H9 (cell line): Measurements from ENCODE around the gene SELENOW. TPM values are rescaled to one million over a fixed set of nuclear protein-coding genes. Genes with fewer than 3 reads are reported as not detected.

Experiments used
- DNase-seq: peaks from one replicate; pipeline ENCODE4 v3.0.0-alpha.2; 2017
- H2AFZ ChIP-seq: one replicate; pipeline ENCODE4 v1.6.1; 2013; ENCODE audit warnings: mild to moderate bottlenecking, low read length, control low read depth, moderate library complexity
- H2AK5ac ChIP-seq: 2 replicates; pipeline ENCODE4 v1.6.1; 2013; ENCODE audit warnings: low read length, control low read depth, mixed read lengths; ENCODE audit not compliant: insufficient read length
- H2BK120ac ChIP-seq: one replicate; pipeline ENCODE4 v1.6.1; 2013; ENCODE audit warnings: low read depth, mild to moderate bottlenecking, low read length, control low read depth, inconsistent platforms; ENCODE audit not compliant: poor library complexity, severe bottlenecking
- H2BK12ac ChIP-seq: 2 replicates; pipeline ENCODE4 v1.6.1; 2013; ENCODE audit warnings: low read length, control low read depth, mixed read lengths, low read depth; ENCODE audit not compliant: insufficient read length
- H2BK15ac ChIP-seq: 2 replicates; pipeline ENCODE4 v1.6.1; 2013; ENCODE audit warnings: low read depth, low read length, control low read depth
- H2BK20ac ChIP-seq: one replicate; pipeline ENCODE4 v1.6.1; 2013; ENCODE audit warnings: low read depth, mild to moderate bottlenecking, low read length, control low read depth, inconsistent platforms; ENCODE audit not compliant: poor library complexity, severe bottlenecking
- H2BK5ac ChIP-seq: 2 replicates; pipeline ENCODE4 v1.6.1; 2013; ENCODE audit warnings: low read length, control low read depth, mixed read lengths; ENCODE audit not compliant: insufficient read length
- H3K14ac ChIP-seq: 2 replicates; pipeline ENCODE4 v1.6.1; 2013; ENCODE audit warnings: low read length, control low read depth; ENCODE audit not compliant: insufficient read depth
- H3K18ac ChIP-seq: 2 replicates; pipeline ENCODE4 v1.6.1; 2013; ENCODE audit warnings: low read depth, mild to moderate bottlenecking, mixed read lengths, low read length, control low read depth; ENCODE audit not compliant: insufficient read length
- H3K23ac ChIP-seq: 2 replicates; pipeline ENCODE4 v1.6.1; 2013; ENCODE audit warnings: low read length, control low read depth, mixed read lengths, low read depth; ENCODE audit not compliant: insufficient read length
- H3K23me2 ChIP-seq: 2 replicates; pipeline ENCODE4 v1.6.1; 2013; ENCODE audit warnings: low read depth, mild to moderate bottlenecking, mixed read lengths, low read length, control low read depth; ENCODE audit not compliant: insufficient read length, poor library complexity, severe bottlenecking
- H3K27ac ChIP-seq: 2 replicates; pipeline ENCODE4 v1.5.1; 2013; ENCODE audit warnings: low read length, control low read depth, mixed read lengths, low read depth; ENCODE audit not compliant: insufficient read length
- H3K27me3 ChIP-seq: 2 replicates; pipeline ENCODE4 v1.6.1; 2013; ENCODE audit warnings: low read length, control low read depth, inconsistent platforms; ENCODE audit not compliant: insufficient read depth
- H3K4ac ChIP-seq: 2 replicates; pipeline ENCODE4 v1.6.1; 2013; ENCODE audit warnings: low read depth, mild to moderate bottlenecking, control low read depth, inconsistent platforms, low read length, moderate library complexity
- H3K4me1 ChIP-seq: 2 replicates; pipeline ENCODE4 v1.6.1; 2013; ENCODE audit warnings: low read length, control low read depth, inconsistent platforms; ENCODE audit not compliant: insufficient read depth
- H3K4me2 ChIP-seq: 2 replicates; pipeline ENCODE4 v1.6.1; 2013; ENCODE audit warnings: low read length, control low read depth, mixed read lengths; ENCODE audit not compliant: insufficient read length, insufficient read depth
- H3K56ac ChIP-seq: 2 replicates; pipeline ENCODE4 v1.6.1; 2013; ENCODE audit warnings: low read depth, mild to moderate bottlenecking, mixed read lengths, low read length, control low read depth; ENCODE audit not compliant: insufficient read length
- H3K79me1 ChIP-seq: 2 replicates; pipeline ENCODE4 v1.6.1; 2013; ENCODE audit warnings: low read depth, mild to moderate bottlenecking, moderate library complexity, low read length, control low read depth, inconsistent platforms; ENCODE audit not compliant: insufficient read depth, poor library complexity, severe bottlenecking
- H3K79me2 ChIP-seq: 2 replicates; pipeline ENCODE4 v1.6.1; 2013; ENCODE audit warnings: low read length, control low read depth, inconsistent platforms; ENCODE audit not compliant: insufficient read depth
- H3K9ac ChIP-seq: 2 replicates; pipeline ENCODE4 v1.6.1; 2013; ENCODE audit warnings: low read length, control low read depth, mixed read lengths; ENCODE audit not compliant: insufficient read length; ENCODE audit errors: extremely low read depth
- H3K9me3 ChIP-seq: one replicate; pipeline ENCODE4 v1.6.1; 2013; ENCODE audit warnings: low read depth, low read length, inconsistent platforms; ENCODE audit not compliant: control insufficient read depth
- H3T11ph ChIP-seq: one replicate; pipeline ENCODE4 v1.6.1; 2013; ENCODE audit warnings: mild to moderate bottlenecking, low read length, control low read depth, inconsistent platforms
- H4K20me1 ChIP-seq: one replicate; pipeline ENCODE4 v1.6.1; 2013; ENCODE audit not compliant: control insufficient read depth, insufficient read length, insufficient read depth
- H4K5ac ChIP-seq: 2 replicates; pipeline ENCODE4 v1.6.1; 2013; ENCODE audit warnings: low read depth, mild to moderate bottlenecking, mixed read lengths, low read length, control low read depth; ENCODE audit not compliant: insufficient read length
- H4K8ac ChIP-seq: replicated peaks from 2 replicates; pipeline ENCODE4 v1.6.1; 2013; ENCODE audit warnings: low read length, control low read depth, mixed read lengths, low read depth; ENCODE audit not compliant: insufficient read length
- H4K91ac ChIP-seq: 2 replicates; pipeline ENCODE4 v1.6.1; 2013; ENCODE audit warnings: low read depth, mild to moderate bottlenecking, moderate library complexity, mixed read lengths, low read length, control low read depth; ENCODE audit not compliant: insufficient read length
- H3K27ac Mint-ChIP-seq, 3 experiments: 2 replicates in 2 of 3; 3 replicates in 1 of 3; pipeline ENCODE4 v1.8.0; 2020 to 2021; ENCODE audit warnings: mixed read lengths in 3 of 3, mild to moderate bottlenecking in 1 of 3, moderate library complexity in 1 of 3
- H3K27me3 Mint-ChIP-seq: 2 replicates; pipeline ENCODE4 v1.8.0; 2021; ENCODE audit warnings: low read depth, mild to moderate bottlenecking, moderate library complexity, mixed read lengths
- H3K36me3 Mint-ChIP-seq, 3 experiments: 2 replicates in 2 of 3; 3 replicates in 1 of 3; pipeline ENCODE4 v1.8.0; 2020 to 2021; ENCODE audit warnings: low read depth in 3 of 3, mixed read lengths in 3 of 3; ENCODE audit not compliant: insufficient read depth in 1 of 3
- H3K4me1 Mint-ChIP-seq, 2 experiments: 2 replicates each; pipeline ENCODE4 v1.8.0; 2020; ENCODE audit warnings: mixed read lengths in 2 of 2
- H3K4me3 Mint-ChIP-seq, 2 experiments: 2 replicates in 1 of 2; 3 replicates in 1 of 2; pipeline ENCODE4 v1.8.0; 2020 to 2021; ENCODE audit warnings: mild to moderate bottlenecking in 2 of 2, mixed read lengths in 2 of 2, moderate library complexity in 1 of 2
- H3K9me3 Mint-ChIP-seq, 2 experiments: 2 replicates in 1 of 2; 3 replicates in 1 of 2; pipeline ENCODE4 v1.8.0; 2020; ENCODE audit warnings: mild to moderate bottlenecking in 2 of 2, mixed read lengths in 2 of 2, moderate library complexity in 1 of 2
- WGBS: extraction: QIAGEN DNeasy Blood & Tissue Kit; methylation state at CpG from one replicate; pipeline ENCODE4 v1.1.7; 2013; ENCODE audit warnings: missing lambda C conversion rate, low lambda C conversion rate, mixed read lengths; ENCODE audit not compliant: insufficient read length; ENCODE audit errors: extremely low coverage; 5-methylcytosine and 5-hydroxymethylcytosine counted together
- total RNA-seq: library from RNA; stranded (reverse); gene quantifications from 2 replicates; pipeline ENCODE4 v1.2.1, GENCODE V29; 2021
- TF ChIP-seq, protein P1 (sequence below): fragments of 200-600 bp; sonication (generic); conservative IDR thresholded peaks from 3 replicates; pipeline ENCODE4 v1.8.0; 2021; ENCODE audit warnings: antibody characterized with exemption, mild to moderate bottlenecking

The SELENOW gene
- total RNA-seq, 1 experiment from 2014 or later = 388 TPM

DNA sequence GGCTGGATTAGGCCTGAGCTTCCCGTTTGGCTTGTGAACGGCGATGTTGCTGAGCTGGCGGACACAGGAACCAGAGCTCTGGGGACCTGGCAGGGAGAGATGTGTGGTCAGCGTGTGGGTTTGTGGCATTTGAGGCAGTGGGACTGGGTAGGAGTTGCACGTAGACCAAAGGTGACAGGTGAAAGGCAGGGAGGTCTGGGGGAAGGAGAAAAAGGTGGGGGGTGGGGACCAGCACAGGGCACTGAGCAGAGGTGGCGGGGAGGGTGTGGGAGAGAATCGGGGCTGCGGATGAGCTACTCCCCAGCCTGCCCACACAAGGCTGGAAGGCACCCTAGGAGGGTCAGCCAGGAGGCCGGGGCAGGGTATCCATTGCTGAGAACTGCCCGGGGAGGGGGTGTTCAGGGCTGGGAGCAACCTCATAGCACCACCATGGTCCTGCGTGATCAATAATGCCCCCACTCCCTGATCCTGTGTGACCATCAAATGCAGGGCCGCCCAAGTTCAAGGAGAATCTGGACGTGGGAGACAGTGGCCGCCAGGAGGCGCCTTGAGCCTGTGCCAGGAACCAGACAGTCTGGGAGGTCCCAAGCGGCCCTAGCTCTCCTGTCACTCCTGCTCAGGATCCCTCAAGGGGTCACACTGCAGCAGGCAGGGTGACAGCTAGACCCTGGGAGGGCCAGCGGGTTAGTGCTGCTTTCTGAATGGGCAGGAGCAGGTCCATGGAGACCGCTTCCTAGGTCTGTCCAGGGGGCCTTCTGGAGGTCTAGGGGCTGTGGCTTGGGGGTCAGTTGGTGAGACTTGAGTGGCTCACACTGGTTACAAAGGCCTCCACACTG lies 12.8 kb upstream of the SELENOW start:
- Histone ChIP-seq H4K8ac (no peak overlapping the region), H2BK5ac (no peak overlapping the region), H3K4me2 (no peak overlapping the region), H3K79me2 (no peaks in the 10 kb centered on the region), H3K4ac (no peak overlapping the region), H3K9ac (no peak overlapping the region), H3K4me1 (no peaks in the 10 kb centered on the region), H3K23me2 (peaks cover 2% of the 10 kb centered on the region), H3T11ph (no peak overlapping the region), H3K27ac (no peak overlapping the region), H3K27me3 (no peaks in the 10 kb centered on the region), H4K20me1 (no peaks in the 10 kb centered on the region), H2BK12ac (no peak overlapping the region), H4K91ac (no peak overlapping the region), H3K23ac (no peak overlapping the region), H3K14ac (no peak overlapping the region), H3K79me1 (no peaks in the 10 kb centered on the region), H2AK5ac (no peak overlapping the region), H2BK120ac (no peak overlapping the region), H2BK20ac (no peak overlapping the region), H3K9me3 (no peaks in the 10 kb centered on the region), H2BK15ac (no peak overlapping the region), H2AFZ (no peak overlapping the region), H3K18ac (no peak overlapping the region), H3K56ac (no peak overlapping the region), H4K5ac (no peak overlapping the region)
- peaks cover 0 to 3% of the 10 kb centered on the region in 2 experiments; a peak in 3 of 5 replicates for H3K9me3 Mint-ChIP-seq
- peak; percentile 87 for DNase-seq
- peaks cover 14 to 20% of the 10 kb centered on the region in 2 experiments for H3K4me1 Mint-ChIP-seq
- H3K4me3 Mint-ChIP-seq = peak overlapping the region in 1 of 2 experiments; percentile 28; a peak in 1 of 5 replicates
- peak overlapping the region; percentile 10 to 46 (median 38); a peak in 3 of 7 replicates for H3K27ac Mint-ChIP-seq
- no CpG with 5 or more reads among the region's 19 CpGs for WGBS
- peaks cover 2% of the 10 kb centered on the region; the same call in 1 of the 2 replicates for H3K27me3 Mint-ChIP-seq
- H3K36me3 Mint-ChIP-seq = peaks cover 0 to 3% (median 0%) of the 10 kb centered on the region in 3 experiments; a peak in 3 of 7 replicates
- TF ChIP-seq, protein P1, sequence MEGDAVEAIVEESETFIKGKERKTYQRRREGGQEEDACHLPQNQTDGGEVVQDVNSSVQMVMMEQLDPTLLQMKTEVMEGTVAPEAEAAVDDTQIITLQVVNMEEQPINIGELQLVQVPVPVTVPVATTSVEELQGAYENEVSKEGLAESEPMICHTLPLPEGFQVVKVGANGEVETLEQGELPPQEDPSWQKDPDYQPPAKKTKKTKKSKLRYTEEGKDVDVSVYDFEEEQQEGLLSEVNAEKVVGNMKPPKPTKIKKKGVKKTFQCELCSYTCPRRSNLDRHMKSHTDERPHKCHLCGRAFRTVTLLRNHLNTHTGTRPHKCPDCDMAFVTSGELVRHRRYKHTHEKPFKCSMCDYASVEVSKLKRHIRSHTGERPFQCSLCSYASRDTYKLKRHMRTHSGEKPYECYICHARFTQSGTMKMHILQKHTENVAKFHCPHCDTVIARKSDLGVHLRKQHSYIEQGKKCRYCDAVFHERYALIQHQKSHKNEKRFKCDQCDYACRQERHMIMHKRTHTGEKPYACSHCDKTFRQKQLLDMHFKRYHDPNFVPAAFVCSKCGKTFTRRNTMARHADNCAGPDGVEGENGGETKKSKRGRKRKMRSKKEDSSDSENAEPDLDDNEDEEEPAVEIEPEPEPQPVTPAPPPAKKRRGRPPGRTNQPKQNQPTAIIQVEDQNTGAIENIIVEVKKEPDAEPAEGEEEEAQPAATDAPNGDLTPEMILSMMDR = peak; percentile 94
